SU-DHL-6 (cell line): ENCODE data around the gene ICE1.

Experiments
- EZH2phosphoT487 ChIP-seq: fragments of 200-600 bp; sonication (generic), shearing (Covaris generic); conservative IDR thresholded peaks from 2 replicates; pipeline ENCODE4 v1.6.1; 2018; ENCODE audit warnings: mild to moderate bottlenecking, antibody characterized with exemption, low read length, moderate library complexity, mixed read lengths
- TF ChIP-seq, protein P1 (sequence below): fragments of 200-600 bp; sonication (generic); IDR thresholded peaks from one replicate; pipeline ENCODE4 v1.5.1; 2017; ENCODE audit warnings: antibody characterized with exemption, mild to moderate bottlenecking, low read length, moderate library complexity; ENCODE audit not compliant: insufficient read depth, poor library complexity, severe bottlenecking

DNA sequence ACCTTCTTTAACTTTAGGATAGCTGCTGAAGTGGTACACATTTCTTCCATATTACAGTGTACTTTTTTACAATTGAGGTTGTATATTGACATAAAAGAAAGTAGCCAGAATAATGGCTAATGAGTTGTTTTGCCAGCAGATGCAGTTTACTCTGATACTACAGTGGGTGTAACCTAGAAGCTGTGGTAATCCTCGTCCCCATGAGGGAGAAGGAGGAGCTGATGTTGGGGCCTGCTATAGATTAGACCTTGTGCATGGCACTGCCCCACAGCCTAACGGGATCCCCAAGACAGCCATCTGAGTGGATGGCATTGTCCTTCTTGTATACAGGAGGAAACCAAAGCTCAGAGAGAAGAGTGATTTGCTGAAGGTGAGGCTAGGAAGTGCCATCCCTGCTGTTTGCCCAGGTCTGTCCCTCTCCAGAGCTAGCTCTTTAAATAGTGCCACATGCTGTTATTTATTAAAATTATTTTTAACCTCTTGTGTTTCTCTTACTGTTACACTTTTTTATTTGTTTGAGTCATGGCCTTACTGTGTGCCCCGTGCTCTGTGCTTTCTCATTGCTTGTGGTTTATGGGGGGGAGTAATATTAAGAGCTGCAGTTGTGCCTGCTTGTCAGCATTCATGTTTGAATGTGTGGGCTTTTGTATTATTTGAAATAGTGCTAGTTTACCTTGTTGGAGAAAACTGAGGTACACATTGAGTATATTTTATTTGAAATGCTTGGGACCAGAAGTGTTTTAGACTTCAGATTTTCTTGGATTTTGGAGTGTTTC lies 65.3 kb downstream of the ICE1 start:
- TF ChIP-seq, protein P1, sequence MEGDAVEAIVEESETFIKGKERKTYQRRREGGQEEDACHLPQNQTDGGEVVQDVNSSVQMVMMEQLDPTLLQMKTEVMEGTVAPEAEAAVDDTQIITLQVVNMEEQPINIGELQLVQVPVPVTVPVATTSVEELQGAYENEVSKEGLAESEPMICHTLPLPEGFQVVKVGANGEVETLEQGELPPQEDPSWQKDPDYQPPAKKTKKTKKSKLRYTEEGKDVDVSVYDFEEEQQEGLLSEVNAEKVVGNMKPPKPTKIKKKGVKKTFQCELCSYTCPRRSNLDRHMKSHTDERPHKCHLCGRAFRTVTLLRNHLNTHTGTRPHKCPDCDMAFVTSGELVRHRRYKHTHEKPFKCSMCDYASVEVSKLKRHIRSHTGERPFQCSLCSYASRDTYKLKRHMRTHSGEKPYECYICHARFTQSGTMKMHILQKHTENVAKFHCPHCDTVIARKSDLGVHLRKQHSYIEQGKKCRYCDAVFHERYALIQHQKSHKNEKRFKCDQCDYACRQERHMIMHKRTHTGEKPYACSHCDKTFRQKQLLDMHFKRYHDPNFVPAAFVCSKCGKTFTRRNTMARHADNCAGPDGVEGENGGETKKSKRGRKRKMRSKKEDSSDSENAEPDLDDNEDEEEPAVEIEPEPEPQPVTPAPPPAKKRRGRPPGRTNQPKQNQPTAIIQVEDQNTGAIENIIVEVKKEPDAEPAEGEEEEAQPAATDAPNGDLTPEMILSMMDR, result no peak
- no peak for TF ChIP-seq EZH2phosphoT487
